ENCODE data around the gene ALKAL2. TPM values are rescaled to one million over a fixed set of nuclear protein-coding genes. Genes with fewer than 3 reads are reported as not detected.

The ALKAL2 gene
- total RNA-seq, 1 experiment from 2014 or later: 2.6 TPM

GRCh38 chr2:254241-254640, 33.6 kb downstream of the ALKAL2 start:
- Histone ChIP-seq H3K36me3 (replicated peaks; ENCODE audit: control insufficient read depth, insufficient read depth, low read length) (no peaks in the 10 kb centered on the region; the same call in 1 of the 2 replicates), H3K27me3 (ENCODE audit: control insufficient read depth, insufficient read depth, low read length) (no peaks in the 10 kb centered on the region), H3K4me3 (ENCODE audit: insufficient read depth, low read depth, low read length) (no peak overlapping the region)
- DNase-seq: no peak

- no peaks in the 10 kb centered on the region for H3K27me3 ChIP-seq (ENCODE audit: control insufficient read depth, insufficient read depth, low read length)
- no peaks in the 10 kb centered on the region; the same call in 1 of the 2 replicates for H3K36me3 ChIP-seq (replicated peaks; ENCODE audit: control insufficient read depth, insufficient read depth, low read length)
- no peak overlapping the region for H3K4me3 ChIP-seq (ENCODE audit: insufficient read depth, low read depth, low read length)
- no peak for DNase-seq
Measured at GRCh38 chr2:253202-253638, 34.7 kb downstream of the ALKAL2 start.

GRCh38 chr2:252001-252602, 35.8 kb downstream of the ALKAL2 start:
- no peak for DNase-seq
- Histone ChIP-seq H3K4me3 (ENCODE audit: insufficient read depth, low read depth, low read length) (no peak overlapping the region), H3K27me3 (ENCODE audit: control insufficient read depth, insufficient read depth, low read length) (no peaks in the 10 kb centered on the region), H3K36me3 (replicated peaks; ENCODE audit: control insufficient read depth, insufficient read depth, low read length) (no peaks in the 10 kb centered on the region; the same call in 1 of the 2 replicates)

- Histone ChIP-seq H3K27me3 (ENCODE audit: control insufficient read depth, insufficient read depth, low read length) (no peaks in the 10 kb centered on the region), H3K36me3 (replicated peaks; ENCODE audit: control insufficient read depth, insufficient read depth, low read length) (peaks cover 3% of the 10 kb centered on the region), H3K4me3 (ENCODE audit: insufficient read depth, low read depth, low read length) (no peak overlapping the region)
- no peak for DNase-seq
Measured at GRCh38 chr2:249538-250042, 38.3 kb downstream of the ALKAL2 start.

GRCh38 chr2:248724-249123, 39.2 kb downstream of the ALKAL2 start:
- Histone ChIP-seq H3K36me3 (replicated peaks; ENCODE audit: control insufficient read depth, insufficient read depth, low read length) (peaks cover 4% of the 10 kb centered on the region), H3K27me3 (ENCODE audit: control insufficient read depth, insufficient read depth, low read length) (no peaks in the 10 kb centered on the region), H3K4me3 (ENCODE audit: insufficient read depth, low read depth, low read length) (no peak overlapping the region)
- no peak for DNase-seq

GRCh38 chr2:246489-247144, 41.3 kb downstream of the ALKAL2 start:
- Histone ChIP-seq H3K27me3 (ENCODE audit: control insufficient read depth, insufficient read depth, low read length) (no peaks in the 10 kb centered on the region), H3K4me3 (ENCODE audit: insufficient read depth, low read depth, low read length) (no peak overlapping the region), H3K36me3 (replicated peaks; ENCODE audit: control insufficient read depth, insufficient read depth, low read length) (peaks cover 4% of the 10 kb centered on the region)
- DNase-seq: peak; percentile 55

GRCh38 chr2:244547-244946, 43.3 kb downstream of the ALKAL2 start:
- Histone ChIP-seq H3K4me3 (ENCODE audit: insufficient read depth, low read depth, low read length) (no peak overlapping the region), H3K36me3 (replicated peaks; ENCODE audit: control insufficient read depth, insufficient read depth, low read length) (peaks cover 4% of the 10 kb centered on the region), H3K27me3 (ENCODE audit: control insufficient read depth, insufficient read depth, low read length) (no peaks in the 10 kb centered on the region)
- no peak for DNase-seq

GRCh38 chr2:238869-239268, 49.0 kb downstream of the ALKAL2 start:
- Histone ChIP-seq H3K4me3 (ENCODE audit: insufficient read depth, low read depth, low read length) (no peak overlapping the region), H3K27me3 (ENCODE audit: control insufficient read depth, insufficient read depth, low read length) (no peaks in the 10 kb centered on the region), H3K36me3 (replicated peaks; ENCODE audit: control insufficient read depth, insufficient read depth, low read length) (no peaks in the 10 kb centered on the region; the same call in 1 of the 2 replicates)
- DNase-seq: no peak

GRCh38 chr2:238431-238830, 49.5 kb downstream of the ALKAL2 start:
- Histone ChIP-seq H3K36me3 (replicated peaks; ENCODE audit: control insufficient read depth, insufficient read depth, low read length) (no peaks in the 10 kb centered on the region), H3K27me3 (ENCODE audit: control insufficient read depth, insufficient read depth, low read length) (no peaks in the 10 kb centered on the region), H3K4me3 (ENCODE audit: insufficient read depth, low read depth, low read length) (no peak overlapping the region)
- no peak for DNase-seq

- no peak for DNase-seq
- Histone ChIP-seq H3K36me3 (replicated peaks; ENCODE audit: control insufficient read depth, insufficient read depth, low read length) (no peaks in the 10 kb centered on the region), H3K4me3 (ENCODE audit: insufficient read depth, low read depth, low read length) (no peak overlapping the region), H3K27me3 (ENCODE audit: control insufficient read depth, insufficient read depth, low read length) (no peaks in the 10 kb centered on the region)
Measured at GRCh38 chr2:237878-238277, 50.0 kb downstream of the ALKAL2 start.

- no peaks in the 10 kb centered on the region for H3K36me3 ChIP-seq (replicated peaks; ENCODE audit: control insufficient read depth, insufficient read depth, low read length)
- no peak overlapping the region for H3K4me3 ChIP-seq (ENCODE audit: insufficient read depth, low read depth, low read length)
- no peaks in the 10 kb centered on the region for H3K27me3 ChIP-seq (ENCODE audit: control insufficient read depth, insufficient read depth, low read length)
- DNase-seq: no peak
Measured at GRCh38 chr2:236993-237539, 50.8 kb downstream of the ALKAL2 start.

- Histone ChIP-seq H3K27me3 (ENCODE audit: control insufficient read depth, insufficient read depth, low read length) (no peaks in the 10 kb centered on the region), H3K4me3 (ENCODE audit: insufficient read depth, low read depth, low read length) (no peak overlapping the region)
- DNase-seq: no peak
Measured at GRCh38 chr2:234421-234820, 53.5 kb downstream of the ALKAL2 start.

GRCh38 chr2:233030-233429, 54.9 kb downstream of the ALKAL2 start:
- no peaks in the 10 kb centered on the region; the same call in 1 of the 2 replicates for H3K36me3 ChIP-seq (replicated peaks; ENCODE audit: control insufficient read depth, insufficient read depth, low read length)
- H3K4me3 ChIP-seq (ENCODE audit: insufficient read depth, low read depth, low read length): no peak overlapping the region
- H3K27me3 ChIP-seq (ENCODE audit: control insufficient read depth, insufficient read depth, low read length): no peaks in the 10 kb centered on the region
- peak; percentile 82 for DNase-seq

More at GRCh38 chr2:234421-234820, 53.5 kb downstream of the ALKAL2 start:
- H3K36me3 ChIP-seq (replicated peaks; ENCODE audit: control insufficient read depth, insufficient read depth, low read length): no peaks in the 10 kb centered on the region; the same call in 1 of the 2 replicates

GRCh38 chr2:231521-232185, 56.2 kb downstream of the ALKAL2 start:
- H3K27me3 ChIP-seq (ENCODE audit: control insufficient read depth, insufficient read depth, low read length): no peaks in the 10 kb centered on the region
- H3K4me3 ChIP-seq (ENCODE audit: insufficient read depth, low read depth, low read length): no peak overlapping the region
- no peaks in the 10 kb centered on the region; the same call in 1 of the 2 replicates for H3K36me3 ChIP-seq (replicated peaks; ENCODE audit: control insufficient read depth, insufficient read depth, low read length)
- DNase-seq: no peak

Data from H7 (cell line).